ENCODE data around the gene TBL1XR1. TPM values are rescaled to one million over a fixed set of nuclear protein-coding genes. Genes with fewer than 3 reads are reported as not detected.

TBL1XR1 gene
- total and polyA plus RNA-seq, 3 experiments from 2014 or later = 36.3 to 193 (median 173) TPM

- CTCF ChIA-PET = no interaction called here
- Histone ChIP-seq H3K27me3 (ENCODE audit: insufficient read depth, low read length, poor library complexity, severe bottlenecking) (no peaks in the 10 kb centered on the region), H3K9me3 (ENCODE audit: low read length) (no peaks in the 10 kb centered on the region), H3K4me3 (ENCODE audit: low read length) (no peak overlapping the region), H3K27ac (ENCODE audit: low read depth, low read length) (no peak overlapping the region), H3K36me3 (ENCODE audit: insufficient read depth, low read length) (peaks cover 16% of the 10 kb centered on the region), H3K4me1 (ENCODE audit: insufficient read depth, low read length) (no peaks in the 10 kb centered on the region)
- DNase-seq = no peak
- POLR2A ChIA-PET = no interaction called here
- H3K27ac Mint-ChIP-seq = peak overlapping the region in 6 of 8 donors; percentile 22 to 77 (median 72)
- H3K27me3 Mint-ChIP-seq = no peaks in the 10 kb centered on the region
- H3K4me1 Mint-ChIP-seq = peaks cover 28 to 57% (median 35%) of the 10 kb centered on the region in 3 donors
- peaks cover 0 to 6% (median 0%) of the 10 kb centered on the region in 5 donors for H3K9me3 Mint-ChIP-seq
- peak overlapping the region in 5 of 7 donors; percentile 21 to 70 (median 41) for H3K4me3 Mint-ChIP-seq
- peaks cover 36 to 70% (median 39%) of the 10 kb centered on the region in 3 donors for H3K36me3 Mint-ChIP-seq
These were observed 156.1 kb downstream of the TBL1XR1 start for GRCh38 chr3:177041021-177041729.

GRCh38 chr3:177039490-177040274 is 157.6 kb downstream of the TBL1XR1 start:
- H3K27ac Mint-ChIP-seq = peak overlapping the region in 6 of 8 donors; percentile 2 to 36 (median 18)
- H3K36me3 Mint-ChIP-seq = peaks cover 33 to 71% (median 38%) of the 10 kb centered on the region in 3 donors
- peaks cover 28 to 60% (median 40%) of the 10 kb centered on the region in 3 donors for H3K4me1 Mint-ChIP-seq
- POLR2A ChIA-PET = no interaction called here
- Histone ChIP-seq H3K4me1 (ENCODE audit: insufficient read depth, low read length) (no peaks in the 10 kb centered on the region), H3K9me3 (ENCODE audit: low read length) (no peaks in the 10 kb centered on the region), H3K27me3 (ENCODE audit: insufficient read depth, low read length, poor library complexity, severe bottlenecking) (no peaks in the 10 kb centered on the region), H3K36me3 (ENCODE audit: insufficient read depth, low read length) (peaks cover 8% of the 10 kb centered on the region), H3K4me3 (ENCODE audit: low read length) (no peak overlapping the region), H3K27ac (ENCODE audit: low read depth, low read length) (no peak overlapping the region)
- DNase-seq = no peak
- H3K9me3 Mint-ChIP-seq = peaks cover 0 to 6% (median 0%) of the 10 kb centered on the region in 5 donors
- CTCF ChIA-PET = no interaction called here
- no peaks in the 10 kb centered on the region for H3K27me3 Mint-ChIP-seq
- H3K4me3 Mint-ChIP-seq = peak overlapping the region in 1 of 7 donors; percentile 23

GRCh38 chr3:177037241-177037640 is 160.0 kb downstream of the TBL1XR1 start:
- no peaks in the 10 kb centered on the region for H3K27me3 Mint-ChIP-seq
- DNase-seq = no peak
- peak overlapping the region in 1 of 8 donors; percentile 13 for H3K27ac Mint-ChIP-seq
- H3K4me1 ChIP-seq (ENCODE audit: insufficient read depth, low read length) = no peaks in the 10 kb centered on the region
- H3K4me3 ChIP-seq (ENCODE audit: low read length) = no peak overlapping the region
- H3K27ac ChIP-seq (ENCODE audit: low read depth, low read length) = no peak overlapping the region
- POLR2A ChIA-PET = no interaction called here
- no peaks in the 10 kb centered on the region for H3K9me3 Mint-ChIP-seq
- H3K36me3 ChIP-seq (ENCODE audit: insufficient read depth, low read length) = peaks cover 3% of the 10 kb centered on the region
- no peaks in the 10 kb centered on the region for H3K27me3 ChIP-seq (ENCODE audit: insufficient read depth, low read length, poor library complexity, severe bottlenecking)
- no peaks in the 10 kb centered on the region for H3K9me3 ChIP-seq (ENCODE audit: low read length)
- no peak overlapping the region for H3K4me3 Mint-ChIP-seq
- peaks cover 22 to 73% (median 26%) of the 10 kb centered on the region in 3 donors for H3K36me3 Mint-ChIP-seq
- peaks cover 20 to 37% (median 30%) of the 10 kb centered on the region in 3 donors for H3K4me1 Mint-ChIP-seq
- CTCF ChIA-PET = no interaction called here

GRCh38 chr3:177035676-177036075 is 161.6 kb downstream of the TBL1XR1 start:
- CTCF ChIA-PET = no interaction called here
- no peak overlapping the region for H3K27ac ChIP-seq (ENCODE audit: low read depth, low read length)
- peak overlapping the region in 2 of 8 donors; percentile 5 to 29 for H3K27ac Mint-ChIP-seq
- peaks cover 3% of the 10 kb centered on the region for H3K36me3 ChIP-seq (ENCODE audit: insufficient read depth, low read length)
- H3K4me1 ChIP-seq (ENCODE audit: insufficient read depth, low read length) = no peaks in the 10 kb centered on the region
- H3K4me3 Mint-ChIP-seq = no peak overlapping the region
- H3K9me3 Mint-ChIP-seq = no peaks in the 10 kb centered on the region
- POLR2A ChIA-PET = no interaction called here
- peaks cover 7 to 21% (median 16%) of the 10 kb centered on the region in 3 donors for H3K4me1 Mint-ChIP-seq
- no peaks in the 10 kb centered on the region for H3K27me3 Mint-ChIP-seq
- no peaks in the 10 kb centered on the region for H3K9me3 ChIP-seq (ENCODE audit: low read length)
- H3K4me3 ChIP-seq (ENCODE audit: low read length) = no peak overlapping the region
- H3K27me3 ChIP-seq (ENCODE audit: insufficient read depth, low read length, poor library complexity, severe bottlenecking) = no peaks in the 10 kb centered on the region
- no peak for DNase-seq
- H3K36me3 Mint-ChIP-seq = peaks cover 21 to 77% (median 26%) of the 10 kb centered on the region in 3 donors

GRCh38 chr3:177034832-177035475 is 162.3 kb downstream of the TBL1XR1 start:
- no peak overlapping the region for H3K4me3 ChIP-seq (ENCODE audit: low read length)
- no peaks in the 10 kb centered on the region for H3K9me3 ChIP-seq (ENCODE audit: low read length)
- ChIA-PET CTCF (no interaction called here), POLR2A (no interaction called here)
- Mint-ChIP-seq H3K36me3 (peaks cover 21 to 80% (median 26%) of the 10 kb centered on the region in 3 donors), H3K27ac (peak overlapping the region in 4 of 8 donors; percentile 18 to 78 (median 47)), H3K4me3 (no peak overlapping the region), H3K27me3 (no peaks in the 10 kb centered on the region), H3K9me3 (no peaks in the 10 kb centered on the region), H3K4me1 (peaks cover 2 to 15% (median 11%) of the 10 kb centered on the region in 3 donors)
- peaks cover 3% of the 10 kb centered on the region for H3K36me3 ChIP-seq (ENCODE audit: insufficient read depth, low read length)
- no peak for DNase-seq
- H3K27ac ChIP-seq (ENCODE audit: low read depth, low read length) = no peak overlapping the region
- H3K4me1 ChIP-seq (ENCODE audit: insufficient read depth, low read length) = no peaks in the 10 kb centered on the region
- H3K27me3 ChIP-seq (ENCODE audit: insufficient read depth, low read length, poor library complexity, severe bottlenecking) = no peaks in the 10 kb centered on the region

GRCh38 chr3:177026505-177027277 is 170.6 kb downstream of the TBL1XR1 start:
- Mint-ChIP-seq H3K4me1 (peaks cover 0 to 13% (median 2%) of the 10 kb centered on the region in 3 donors), H3K36me3 (peaks cover 5 to 80% (median 26%) of the 10 kb centered on the region in 3 donors), H3K9me3 (no peaks in the 10 kb centered on the region), H3K27me3 (no peaks in the 10 kb centered on the region), H3K4me3 (no peak overlapping the region), H3K27ac (peak overlapping the region in 5 of 8 donors; percentile 30 to 87 (median 61))
- no peaks in the 10 kb centered on the region for H3K9me3 ChIP-seq (ENCODE audit: low read length)
- peak overlapping the region; percentile 29 for H3K27ac ChIP-seq (ENCODE audit: low read depth, low read length)
- POLR2A ChIA-PET = no interaction called here
- H3K4me3 ChIP-seq (ENCODE audit: low read length) = no peak overlapping the region
- no peak for DNase-seq
- peaks cover 6% of the 10 kb centered on the region for H3K36me3 ChIP-seq (ENCODE audit: insufficient read depth, low read length)
- H3K4me1 ChIP-seq (ENCODE audit: insufficient read depth, low read length) = no peaks in the 10 kb centered on the region
- CTCF ChIA-PET = interaction anchor here (0.9 to 1.2 kb wide), 2 partner anchors 8 to 24 kb away, joined by 3 read pairs; no protein-coding TSS in a partner anchor
- H3K27me3 ChIP-seq (ENCODE audit: insufficient read depth, low read length, poor library complexity, severe bottlenecking) = no peaks in the 10 kb centered on the region

- no peak for DNase-seq
- Histone ChIP-seq H3K27ac (ENCODE audit: low read depth, low read length) (no peak overlapping the region), H3K36me3 (ENCODE audit: insufficient read depth, low read length) (no peaks in the 10 kb centered on the region), H3K27me3 (ENCODE audit: insufficient read depth, low read length, poor library complexity, severe bottlenecking) (no peaks in the 10 kb centered on the region), H3K4me3 (ENCODE audit: low read length) (no peak overlapping the region), H3K9me3 (ENCODE audit: low read length) (no peaks in the 10 kb centered on the region), H3K4me1 (ENCODE audit: insufficient read depth, low read length) (no peaks in the 10 kb centered on the region)
- H3K36me3 Mint-ChIP-seq = peaks cover 0 to 16% (median 5%) of the 10 kb centered on the region in 3 donors
- H3K27me3 Mint-ChIP-seq = no peaks in the 10 kb centered on the region
- no peak overlapping the region for H3K4me3 Mint-ChIP-seq
- no peak overlapping the region for H3K27ac Mint-ChIP-seq
- no peaks in the 10 kb centered on the region for H3K9me3 Mint-ChIP-seq
- POLR2A ChIA-PET = no interaction called here
- CTCF ChIA-PET = no interaction called here
- peaks cover 0 to 4% (median 0%) of the 10 kb centered on the region in 3 donors for H3K4me1 Mint-ChIP-seq
These were observed 181.4 kb downstream of the TBL1XR1 start for GRCh38 chr3:177015881-177016280.
